Gastrocnemius medialis (tissue), 4 donors: ENCODE data around the gene CBL.

Experiments used
- POLR2A ChIP-seq, 2 donors: fragments of 450-650 bp; IDR thresholded peaks; one replicate each; pipeline ENCODE4 v1.6.1; 2017; ENCODE audit warnings: antibody characterized with exemption in 2 of 2, mild to moderate bottlenecking in 2 of 2, moderate library complexity in 2 of 2
- TF ChIP-seq, protein P1 (sequence below), 5 experiments: fragments of 450-650 bp in 3 of 5; fragments of 200-600 bp in 2 of 5; sonication (generic) in 2 of 5; IDR thresholded peaks in 4 of 5; conservative IDR thresholded peaks in 1 of 5; 1 replicate in 4 of 5; 2 replicates in 1 of 5; pipeline ENCODE4 v1.5.1; 2016 to 2019; ENCODE audit warnings: antibody characterized with exemption in 5 of 5, mild to moderate bottlenecking in 3 of 5, moderate library complexity in 3 of 5

- TF ChIP-seq, protein P1, sequence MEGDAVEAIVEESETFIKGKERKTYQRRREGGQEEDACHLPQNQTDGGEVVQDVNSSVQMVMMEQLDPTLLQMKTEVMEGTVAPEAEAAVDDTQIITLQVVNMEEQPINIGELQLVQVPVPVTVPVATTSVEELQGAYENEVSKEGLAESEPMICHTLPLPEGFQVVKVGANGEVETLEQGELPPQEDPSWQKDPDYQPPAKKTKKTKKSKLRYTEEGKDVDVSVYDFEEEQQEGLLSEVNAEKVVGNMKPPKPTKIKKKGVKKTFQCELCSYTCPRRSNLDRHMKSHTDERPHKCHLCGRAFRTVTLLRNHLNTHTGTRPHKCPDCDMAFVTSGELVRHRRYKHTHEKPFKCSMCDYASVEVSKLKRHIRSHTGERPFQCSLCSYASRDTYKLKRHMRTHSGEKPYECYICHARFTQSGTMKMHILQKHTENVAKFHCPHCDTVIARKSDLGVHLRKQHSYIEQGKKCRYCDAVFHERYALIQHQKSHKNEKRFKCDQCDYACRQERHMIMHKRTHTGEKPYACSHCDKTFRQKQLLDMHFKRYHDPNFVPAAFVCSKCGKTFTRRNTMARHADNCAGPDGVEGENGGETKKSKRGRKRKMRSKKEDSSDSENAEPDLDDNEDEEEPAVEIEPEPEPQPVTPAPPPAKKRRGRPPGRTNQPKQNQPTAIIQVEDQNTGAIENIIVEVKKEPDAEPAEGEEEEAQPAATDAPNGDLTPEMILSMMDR (IDR thresholded peaks at IDR 0.05 in 4 of 5, conservative IDR thresholded peaks at IDR 0.05 in 1 of 5), result no peak
- no peak for TF ChIP-seq POLR2A (IDR thresholded peaks at IDR 0.05)
These were observed 100.3 kb downstream of the CBL start for GRCh38 chr11:119306373-119306890.
